ENCODE measurements around the gene EVI5.

Gene EVI5

GRCh38 chr1:92516574-92516973 is 268.3 kb downstream of the EVI5 start:
- no peak for DNase-seq (ENCODE audit: low read depth in 3 of 3)

GRCh38 chr1:92515796-92516201 is 269.1 kb downstream of the EVI5 start:
- no peak for DNase-seq (ENCODE audit: low read depth in 3 of 3)

- no peak for DNase-seq (ENCODE audit: low read depth in 3 of 3)
These were observed 273.4 kb downstream of the EVI5 start for GRCh38 chr1:92511541-92511940.

GRCh38 chr1:92509619-92510018 is 275.3 kb downstream of the EVI5 start:
- no peak for DNase-seq (ENCODE audit: low read depth in 3 of 3)

GRCh38 chr1:92505015-92505692 is 279.8 kb downstream of the EVI5 start:
- no peak for DNase-seq (ENCODE audit: low read depth in 3 of 3)

GRCh38 chr1:92504291-92505014 is 280.5 kb downstream of the EVI5 start:
- DNase-seq (ENCODE audit: low read depth in 3 of 3), result no peak

- no peak for DNase-seq (ENCODE audit: low read depth in 3 of 3)
These were observed 281.0 kb downstream of the EVI5 start for GRCh38 chr1:92503926-92504285.

- DNase-seq (ENCODE audit: low read depth in 3 of 3), result no peak
These were observed 281.6 kb downstream of the EVI5 start for GRCh38 chr1:92503043-92503925.

GRCh38 chr1:92502247-92502646 is 282.7 kb downstream of the EVI5 start:
- DNase-seq (ENCODE audit: low read depth in 3 of 3), result no peak

- DNase-seq (ENCODE audit: low read depth in 3 of 3), result no peak
These were observed 284.4 kb downstream of the EVI5 start for GRCh38 chr1:92500552-92500951.

- DNase-seq (ENCODE audit: low read depth in 3 of 3), result no peak
These were observed 289.4 kb downstream of the EVI5 start for GRCh38 chr1:92495392-92496063.

- no peak for DNase-seq (ENCODE audit: low read depth in 3 of 3)
These were observed 290.3 kb downstream of the EVI5 start for GRCh38 chr1:92494485-92495141.

GRCh38 chr1:92493139-92493538 is 291.8 kb downstream of the EVI5 start:
- no peak for DNase-seq (ENCODE audit: low read depth in 3 of 3)

GRCh38 chr1:92488832-92489231 is 296.1 kb downstream of the EVI5 start:
- DNase-seq (ENCODE audit: low read depth in 3 of 3), result no peak

- DNase-seq (ENCODE audit: low read depth in 3 of 3), result no peak
These were observed 296.5 kb downstream of the EVI5 start for GRCh38 chr1:92488416-92488815.

GRCh38 chr1:92487078-92487605 is 297.8 kb downstream of the EVI5 start:
- DNase-seq (ENCODE audit: low read depth in 3 of 3), result no peak

GRCh38 chr1:92486251-92487077 is 298.4 kb downstream of the EVI5 start, which contains the start of gene GFI1:
Gene GFI1, minus strand, starts transcription at chr1:92486925. Its CDS starts 3,438 bp downstream, at chr1:92483487.
- DNase-seq (ENCODE audit: low read depth in 3 of 3), result peak in 2 of 3 experiments; percentile 43 to 56

GRCh38 chr1:92485381-92486250 is 299.3 kb downstream of the EVI5 start:
- peak; percentile 82 to 85 (median 84) for DNase-seq (ENCODE audit: low read depth in 3 of 3)

Measured in stimulated activated CD4-positive, alpha-beta T cell treated with anti-CD3 and anti-CD28 coated beads, TNF-alpha, amount 100 ng/mL, for 4 hours (primary cell).